GM21825 (cell line): ENCODE measurements around the gene HDAC4.

Source experiments
- ATAC-seq: cut with Tn5 transposase; IDR thresholded peaks from one replicate; pipeline ENCODE4 v1.9.1; 2021; ENCODE audit warnings: mild to moderate bottlenecking, moderate library complexity; ENCODE audit not compliant: unreplicated experiment

HDAC4 gene

DNA sequence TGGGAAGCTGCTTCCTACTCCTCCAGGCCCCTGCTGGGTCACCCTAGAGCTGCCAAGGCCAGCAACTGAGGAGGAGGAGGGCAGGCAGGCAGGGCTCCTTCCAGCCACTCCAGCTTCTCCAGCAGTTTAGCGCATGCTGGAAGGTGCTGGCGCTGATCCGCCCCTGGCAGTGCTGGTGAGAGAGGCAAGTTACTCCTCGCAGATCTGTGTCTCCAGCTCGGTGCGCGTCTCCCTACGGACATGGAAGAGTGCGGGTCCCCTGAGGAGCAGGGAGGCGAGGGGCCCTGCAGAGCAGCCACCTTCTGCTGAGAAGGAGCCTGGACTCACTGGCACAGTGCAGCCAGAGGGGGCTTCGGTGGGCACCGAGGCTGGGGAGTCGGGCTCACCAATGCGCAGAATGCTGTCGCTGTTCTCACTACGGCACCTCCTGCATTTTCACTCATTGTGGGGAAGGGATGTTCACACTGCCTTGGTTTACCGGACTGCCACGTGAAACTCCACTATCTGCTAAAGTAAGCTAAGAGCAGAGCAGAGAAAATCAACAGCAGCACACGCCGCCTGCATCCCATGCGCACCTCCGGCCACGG, 206.0 kb downstream of the HDAC4 start:
- no peak for ATAC-seq

DNA sequence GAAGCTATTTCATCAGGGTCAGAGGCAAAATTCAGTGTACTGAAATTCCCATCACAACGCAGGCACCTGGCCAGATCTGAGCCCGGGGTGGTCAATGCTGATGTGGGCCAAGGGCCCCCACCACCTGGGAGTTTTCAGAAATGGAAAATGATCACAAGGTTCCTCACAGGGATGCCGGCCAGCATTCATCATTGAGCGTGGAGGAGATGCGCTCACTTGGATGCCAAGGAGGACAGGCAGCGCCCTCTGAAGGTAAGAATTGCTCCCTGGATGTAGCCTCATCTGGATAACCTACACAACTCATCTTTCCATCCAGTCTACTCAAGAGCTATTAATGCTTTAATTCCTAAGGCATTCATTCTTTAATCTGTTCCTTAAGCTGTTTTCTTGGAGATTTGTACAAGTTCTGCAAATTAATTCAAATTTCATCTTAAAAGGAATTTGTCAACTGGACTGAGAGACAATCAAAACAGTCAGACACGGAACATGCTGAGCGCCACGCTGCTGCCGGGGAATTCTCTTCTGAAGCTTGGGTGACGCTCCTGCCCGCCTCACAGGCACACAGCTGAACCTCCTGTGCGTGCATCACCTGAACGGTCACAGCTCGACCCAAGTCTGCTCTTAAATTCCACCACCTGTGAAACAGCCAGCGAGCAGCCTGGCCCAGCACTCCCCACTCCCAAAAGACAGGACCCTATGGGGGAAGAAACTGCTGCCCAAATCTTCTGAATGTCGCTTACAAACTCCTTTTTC, 206.7 kb downstream of the HDAC4 start:
- ATAC-seq = no peak

DNA sequence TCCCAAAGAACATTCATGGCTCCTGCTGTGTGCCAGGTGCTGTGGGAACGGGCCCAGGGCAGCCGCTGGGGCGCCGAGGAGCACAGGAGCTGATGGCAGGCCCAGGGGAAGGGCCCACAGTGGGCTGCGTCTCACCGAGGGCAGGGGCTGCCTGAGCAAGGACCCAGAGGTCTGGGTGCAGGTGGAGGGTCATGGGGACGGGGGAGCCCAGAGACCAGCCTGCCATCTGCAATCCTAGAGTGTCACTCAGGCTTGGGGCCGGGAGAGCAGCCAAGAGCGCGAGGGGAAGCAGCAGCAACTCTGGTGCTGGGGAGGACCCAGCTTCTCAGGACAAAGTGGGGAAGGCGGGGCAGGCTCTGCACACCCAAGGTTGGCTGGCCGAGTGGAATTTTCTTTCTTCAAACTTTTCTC, 207.4 kb downstream of the HDAC4 start:
- ATAC-seq = no peak

DNA sequence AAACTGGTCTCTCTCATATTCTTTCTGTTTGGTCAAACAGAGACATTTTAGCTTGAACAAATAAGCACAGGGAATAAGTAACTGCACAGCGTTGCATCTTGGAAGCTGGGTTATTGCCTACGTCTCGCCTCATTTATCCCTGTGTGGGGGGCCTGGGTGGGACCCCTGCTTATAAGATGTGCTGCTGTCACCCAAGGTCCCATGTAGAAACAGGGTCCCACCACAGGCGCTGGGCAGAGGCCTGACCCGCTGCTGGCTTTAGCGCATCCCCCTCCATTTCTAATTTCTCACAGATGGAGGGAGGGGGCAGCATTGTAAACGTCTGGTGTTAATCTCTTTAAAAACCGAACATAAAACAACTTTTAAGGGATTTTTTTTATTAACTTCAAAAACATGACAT, 207.8 kb downstream of the HDAC4 start:
- ATAC-seq = no peak

DNA sequence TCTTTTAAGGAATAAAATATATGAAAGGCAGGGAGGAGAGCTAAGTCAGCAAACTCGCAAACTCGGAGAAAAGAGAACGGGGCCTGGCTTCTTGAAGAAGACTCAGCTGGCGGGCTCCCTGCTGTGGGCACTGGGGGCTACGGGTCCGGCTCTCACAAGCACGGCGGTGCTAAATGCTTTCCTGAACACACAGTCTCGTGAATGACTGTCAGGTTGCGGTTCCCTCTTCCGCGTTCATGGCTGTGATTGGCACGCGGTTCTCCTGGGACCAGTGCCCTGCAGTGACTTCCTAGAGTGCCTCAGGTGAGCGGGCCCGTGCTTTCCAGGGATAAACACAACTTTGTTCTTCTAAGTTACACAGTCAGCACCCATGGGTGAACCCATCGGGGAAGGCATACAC, 208.4 kb downstream of the HDAC4 start:
- no peak for ATAC-seq

DNA sequence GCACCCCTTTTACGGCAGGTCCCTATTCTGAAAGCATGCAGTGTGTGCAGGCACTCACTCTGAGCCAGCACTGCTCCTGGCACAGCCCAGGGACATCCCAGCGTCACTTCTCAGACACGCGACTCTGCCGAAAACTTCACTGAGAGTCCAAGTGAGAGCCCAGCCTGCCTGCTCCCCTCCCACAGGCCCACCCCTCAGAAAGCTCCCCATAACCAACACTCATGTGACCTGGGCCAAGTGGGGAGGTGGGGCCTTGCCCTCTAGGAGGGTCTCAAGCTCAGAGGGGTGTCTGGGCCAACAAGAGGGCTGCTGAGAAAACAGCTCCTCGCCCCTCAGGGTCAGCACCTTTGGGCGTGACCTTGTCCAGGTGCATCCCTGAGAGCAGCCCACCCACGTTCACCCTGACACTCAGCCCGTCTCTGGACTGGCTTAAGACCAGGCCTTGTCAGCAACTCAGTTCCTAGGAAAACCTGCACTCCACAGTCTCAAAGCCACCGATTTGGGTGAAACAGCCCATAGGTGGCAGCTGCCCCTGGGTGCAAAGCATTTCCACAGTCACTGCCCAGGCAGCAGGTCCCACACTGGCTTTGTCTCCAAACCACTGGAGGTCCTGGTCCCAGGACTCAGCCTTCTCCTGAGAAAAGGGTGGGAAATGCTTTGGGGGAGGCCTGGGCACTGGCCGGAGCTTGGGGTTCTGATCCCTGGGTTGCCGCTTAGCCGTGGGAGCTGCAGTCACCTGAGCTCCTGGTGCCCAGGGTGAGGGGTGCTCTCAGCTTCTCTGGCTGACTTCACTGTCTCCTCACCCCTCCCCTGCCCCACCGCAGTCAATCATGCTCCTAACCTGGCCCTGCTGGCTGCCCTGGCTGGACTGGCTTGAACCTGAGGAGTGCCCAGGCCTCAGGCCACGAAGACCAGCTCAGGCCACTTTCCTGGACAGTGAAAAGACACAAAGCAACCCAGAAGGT, 209.6 kb downstream of the HDAC4 start:
- ATAC-seq = no peak

DNA sequence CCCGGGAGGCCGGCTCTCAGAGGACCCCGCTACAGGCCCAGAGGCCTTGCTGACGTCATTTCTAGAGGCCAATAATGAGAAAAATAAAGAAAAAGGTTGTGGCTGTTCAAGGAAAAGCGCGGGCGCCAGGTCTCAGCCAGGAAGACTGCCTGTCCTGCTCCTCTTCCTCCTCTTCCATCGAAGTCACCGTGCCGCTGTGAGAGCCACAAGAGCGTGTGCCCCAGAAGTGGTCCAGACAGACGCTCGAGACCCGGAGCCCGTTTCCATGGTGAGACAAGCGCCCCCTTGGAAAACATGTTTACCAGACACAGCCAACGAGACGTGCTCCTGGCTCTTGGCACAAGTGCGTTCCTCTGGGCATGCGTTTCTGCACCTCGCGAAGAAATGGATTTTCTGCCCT, 210.5 kb downstream of the HDAC4 start:
- no peak for ATAC-seq

DNA sequence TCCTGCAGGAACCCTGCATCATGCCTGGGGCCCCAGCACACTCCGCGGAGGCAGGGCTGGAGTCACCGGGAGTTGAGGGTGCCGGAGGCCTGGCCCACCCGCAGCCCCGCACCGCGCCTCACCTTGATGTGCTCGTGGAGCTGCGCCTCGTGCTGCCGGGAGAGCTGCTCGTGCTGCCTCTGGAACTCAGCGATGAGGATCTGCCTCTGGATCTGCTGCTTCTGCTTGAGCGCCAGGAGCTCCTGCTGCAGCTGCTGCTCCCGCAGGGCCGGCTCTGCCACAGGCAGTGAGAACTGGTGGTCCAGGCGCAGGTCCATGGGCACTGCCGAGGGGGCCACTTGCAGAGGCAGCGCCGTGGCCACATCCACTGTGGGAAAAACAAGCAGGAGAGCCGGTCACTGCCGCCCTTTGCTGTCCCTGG, 211.1 kb downstream of the HDAC4 start:
- ATAC-seq = no peak

DNA sequence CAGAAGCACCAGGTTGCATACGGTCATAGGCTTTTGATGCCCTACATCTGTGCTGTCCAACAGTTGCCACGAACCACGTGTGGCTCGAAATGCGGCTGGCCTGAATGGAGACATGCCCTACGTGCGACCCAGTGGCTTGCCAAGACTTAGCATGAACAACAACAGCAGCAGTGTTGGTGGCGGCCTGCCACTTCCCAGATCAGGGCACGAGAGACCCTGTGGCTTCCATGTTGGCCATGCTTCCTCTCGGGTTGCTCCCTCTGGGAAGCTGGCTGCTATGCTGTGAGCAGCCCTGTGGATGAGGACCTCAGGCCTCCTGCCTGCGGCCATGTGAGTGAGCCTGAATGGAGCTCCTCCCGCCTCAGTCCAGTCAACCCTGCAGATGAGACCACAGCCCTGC, 212.3 kb downstream of the HDAC4 start:
- no peak for ATAC-seq

DNA sequence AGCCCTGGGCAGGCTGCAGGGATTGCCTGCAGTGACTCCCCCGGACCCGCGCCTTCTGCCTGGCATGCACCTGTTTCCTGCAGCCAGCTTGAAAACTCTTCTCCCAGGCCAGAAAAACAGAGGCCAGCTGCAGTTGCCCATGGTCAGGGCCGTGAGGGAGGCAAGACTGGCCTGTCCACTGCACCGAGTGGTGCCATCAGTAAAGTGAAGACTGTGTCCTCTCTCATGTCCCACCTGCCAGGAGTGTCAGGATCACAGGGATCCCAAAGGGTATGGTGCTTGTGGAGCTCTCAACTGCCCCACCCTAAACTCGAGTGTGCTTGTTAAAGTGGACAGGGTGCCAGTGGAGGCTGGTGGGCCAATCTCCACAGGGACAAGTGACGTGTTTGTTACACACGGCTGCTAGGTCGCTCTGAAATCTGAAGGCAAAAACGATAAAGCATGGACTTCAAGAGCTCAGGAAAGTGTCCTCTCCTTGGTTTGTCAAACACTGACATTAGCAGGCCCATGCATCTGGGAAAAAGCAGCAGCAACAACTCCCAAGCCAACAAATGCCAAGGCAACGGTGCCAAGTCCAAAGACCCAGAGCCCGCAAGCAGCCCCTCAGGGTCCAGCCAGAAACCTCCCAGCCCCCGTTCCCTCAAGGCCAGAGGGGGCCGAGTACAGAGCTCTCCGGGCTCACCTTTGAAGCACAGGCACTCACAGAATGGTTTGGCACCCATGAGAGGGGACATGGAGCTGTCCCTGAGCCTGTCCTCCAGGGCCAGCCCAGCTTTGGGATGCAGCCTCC, 213.2 kb downstream of the HDAC4 start:
- no peak for ATAC-seq

DNA sequence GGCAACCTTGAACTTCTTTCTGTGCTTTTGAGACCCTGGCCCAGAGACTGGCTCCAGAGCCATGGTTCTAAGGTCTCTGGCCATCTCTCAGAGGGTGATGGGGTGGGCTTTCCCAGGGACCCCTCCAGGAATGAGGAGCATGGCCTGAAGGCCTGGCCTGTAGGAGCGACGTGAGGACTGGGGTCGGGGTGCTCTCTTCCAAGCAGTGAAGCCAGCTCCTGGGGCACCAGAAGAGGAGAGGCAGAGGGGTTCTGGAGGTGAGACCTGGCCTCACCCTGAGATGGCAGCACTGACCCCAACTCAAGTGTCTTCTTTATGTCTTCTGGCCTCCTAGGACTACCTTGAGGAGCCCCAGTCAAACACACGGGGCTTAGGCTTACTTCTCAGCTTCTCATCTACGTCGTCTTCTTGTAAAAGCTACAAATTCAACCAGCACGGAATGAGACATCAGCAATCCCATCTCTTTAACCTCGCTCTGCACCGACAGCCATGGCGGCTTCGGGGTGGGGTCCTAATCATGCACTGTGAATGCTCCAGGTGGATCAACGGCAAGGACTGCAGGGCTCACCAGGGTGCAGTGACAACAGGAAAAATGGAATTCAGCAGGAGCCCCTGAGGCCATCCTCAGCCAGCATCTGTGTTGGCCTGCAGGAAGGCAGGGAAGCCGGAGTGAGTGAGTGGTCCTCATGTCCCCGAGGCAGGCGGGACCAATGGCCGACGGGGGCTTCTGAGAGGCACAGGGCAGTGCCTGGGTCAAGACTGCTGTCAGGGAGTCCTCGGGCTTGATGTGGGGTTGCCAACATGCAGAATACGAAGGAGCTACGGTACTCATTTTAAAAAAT, 214.1 kb downstream of the HDAC4 start:
- ATAC-seq = no peak

DNA sequence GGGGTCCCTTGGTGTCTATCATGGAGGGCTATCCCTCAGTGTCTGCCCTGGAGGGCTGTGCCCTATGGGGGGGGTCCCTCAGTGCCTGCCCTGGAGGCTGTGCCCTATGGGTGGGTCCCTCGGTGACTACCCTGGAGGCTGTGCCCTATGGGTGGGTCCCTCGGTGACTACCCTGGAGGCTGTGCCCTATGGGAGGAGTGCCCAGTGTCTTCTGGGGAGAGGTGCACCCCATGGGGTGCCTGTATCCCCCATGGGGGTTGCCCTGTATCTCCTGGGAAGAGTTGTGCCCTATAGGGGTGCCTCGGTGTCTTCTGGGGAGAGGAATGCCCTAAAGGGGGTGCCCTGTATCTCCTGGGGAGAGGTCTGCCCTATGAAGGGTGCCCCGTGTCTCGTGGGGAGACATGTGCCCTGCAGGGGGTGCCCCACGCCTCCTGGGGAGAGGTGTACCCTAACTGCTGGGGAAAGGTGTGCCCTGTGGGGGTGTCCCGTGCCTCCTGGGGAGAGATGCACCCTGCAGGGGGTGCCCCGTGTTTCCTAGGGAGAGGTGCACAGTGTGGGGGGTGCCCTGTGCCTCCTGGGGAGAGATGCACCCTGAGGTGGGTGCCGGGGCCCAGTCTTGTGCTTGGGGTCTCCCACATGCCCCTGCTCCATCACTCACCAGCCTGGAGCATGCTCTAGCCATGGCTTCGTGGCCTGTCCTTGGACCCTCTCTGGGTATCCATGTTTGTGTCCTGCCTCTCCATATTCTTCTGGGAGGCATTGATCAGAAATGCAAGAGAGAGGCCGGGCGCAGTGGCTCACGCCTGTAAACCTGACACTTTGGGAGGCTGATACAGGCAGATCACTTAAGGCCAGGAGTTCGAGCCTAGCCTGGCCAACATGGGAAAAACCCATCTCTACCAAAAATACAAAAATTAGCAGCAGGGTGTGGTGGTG, 215.6 kb downstream of the HDAC4 start:
- ATAC-seq = no peak

DNA sequence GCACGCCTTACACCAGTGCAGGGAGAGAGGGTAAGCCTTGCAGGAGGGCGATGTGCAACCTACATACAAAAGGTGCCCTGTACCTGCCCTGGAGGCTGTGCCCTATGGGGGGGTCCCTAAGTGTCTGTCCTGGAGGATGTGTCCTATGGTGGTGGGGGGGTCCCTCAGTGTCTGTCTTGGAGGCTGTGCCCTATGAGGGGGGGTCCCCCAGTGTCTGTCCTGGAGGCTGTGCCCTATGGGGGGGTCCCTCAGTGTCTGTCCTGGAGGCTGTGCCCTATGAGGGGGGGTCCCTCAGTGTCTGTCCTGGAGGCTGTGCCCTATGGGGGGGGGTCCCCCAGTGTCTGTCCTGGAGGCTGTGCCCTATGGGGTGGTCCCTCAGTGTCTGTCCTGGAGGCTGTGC, 216.6 kb downstream of the HDAC4 start:
- no peak for ATAC-seq

DNA sequence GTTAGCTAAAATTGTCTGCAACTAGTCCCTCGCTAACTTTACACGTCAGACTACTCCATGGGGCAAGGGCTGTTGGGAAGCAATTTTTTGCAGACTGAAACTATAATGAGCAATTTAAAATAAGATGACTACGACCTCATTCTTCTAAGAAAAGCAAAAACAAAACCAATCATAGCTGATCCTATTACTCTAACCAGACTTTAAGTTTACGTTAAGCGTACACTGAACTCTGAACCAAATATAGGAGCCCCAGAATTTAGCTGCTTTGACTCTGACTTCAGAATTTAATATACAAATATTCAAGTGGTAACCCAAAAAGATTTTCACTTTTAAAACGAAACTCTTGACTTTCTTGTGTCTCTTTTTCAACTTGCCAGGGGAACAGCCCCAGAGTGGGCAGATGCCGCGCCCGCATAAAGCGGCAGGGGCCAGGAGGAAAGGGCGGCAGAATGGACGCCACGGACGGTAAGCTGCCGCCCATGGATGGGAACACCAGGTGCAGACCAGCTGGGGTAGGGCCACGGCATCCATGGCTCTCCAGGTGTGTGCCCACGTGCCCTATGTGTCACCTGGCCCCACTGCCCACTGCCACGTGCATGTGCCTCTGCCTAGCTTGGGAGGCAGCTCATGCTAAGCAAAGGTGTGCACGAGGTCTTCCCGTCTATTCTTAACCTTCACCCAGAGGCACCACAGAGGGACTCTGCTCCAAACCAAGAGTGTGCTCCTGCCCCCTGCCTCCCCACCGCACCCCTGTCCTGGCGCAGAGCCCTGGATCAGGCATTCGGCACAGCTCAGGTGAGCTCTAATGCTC, 217.6 kb downstream of the HDAC4 start:
- ATAC-seq = no peak

DNA sequence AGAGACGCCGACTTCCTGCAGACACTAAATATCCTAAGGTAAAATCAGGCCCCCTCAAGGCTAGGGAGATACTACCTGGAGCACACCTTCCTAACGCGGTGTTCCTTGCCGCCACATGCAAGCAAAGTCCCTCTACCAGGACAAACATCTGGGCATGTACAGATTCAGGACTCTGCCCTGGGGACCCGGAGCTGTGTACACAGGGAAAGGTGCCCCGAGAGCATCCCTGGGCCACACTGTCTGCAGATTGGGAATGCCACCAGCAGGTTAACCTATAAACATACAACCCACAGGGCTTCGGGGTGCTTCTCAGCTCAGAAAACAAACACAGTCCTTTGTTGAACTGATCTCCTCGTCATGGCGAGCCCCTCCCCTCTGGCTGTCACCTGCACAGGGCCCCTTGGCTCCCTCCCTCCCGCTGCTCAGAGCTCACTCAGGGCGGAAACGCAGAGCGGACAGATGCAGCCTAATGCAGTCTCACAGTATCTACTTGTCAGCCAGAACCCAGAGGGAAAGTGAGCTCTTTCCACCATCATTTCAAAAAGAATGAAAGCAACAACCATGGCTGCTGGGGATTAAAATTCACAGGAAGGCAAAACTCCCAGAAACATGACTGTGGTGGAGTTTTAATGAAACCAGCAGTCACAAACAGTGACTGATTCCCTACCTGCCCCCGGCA, 218.8 kb downstream of the HDAC4 start:
- ATAC-seq = no peak

DNA sequence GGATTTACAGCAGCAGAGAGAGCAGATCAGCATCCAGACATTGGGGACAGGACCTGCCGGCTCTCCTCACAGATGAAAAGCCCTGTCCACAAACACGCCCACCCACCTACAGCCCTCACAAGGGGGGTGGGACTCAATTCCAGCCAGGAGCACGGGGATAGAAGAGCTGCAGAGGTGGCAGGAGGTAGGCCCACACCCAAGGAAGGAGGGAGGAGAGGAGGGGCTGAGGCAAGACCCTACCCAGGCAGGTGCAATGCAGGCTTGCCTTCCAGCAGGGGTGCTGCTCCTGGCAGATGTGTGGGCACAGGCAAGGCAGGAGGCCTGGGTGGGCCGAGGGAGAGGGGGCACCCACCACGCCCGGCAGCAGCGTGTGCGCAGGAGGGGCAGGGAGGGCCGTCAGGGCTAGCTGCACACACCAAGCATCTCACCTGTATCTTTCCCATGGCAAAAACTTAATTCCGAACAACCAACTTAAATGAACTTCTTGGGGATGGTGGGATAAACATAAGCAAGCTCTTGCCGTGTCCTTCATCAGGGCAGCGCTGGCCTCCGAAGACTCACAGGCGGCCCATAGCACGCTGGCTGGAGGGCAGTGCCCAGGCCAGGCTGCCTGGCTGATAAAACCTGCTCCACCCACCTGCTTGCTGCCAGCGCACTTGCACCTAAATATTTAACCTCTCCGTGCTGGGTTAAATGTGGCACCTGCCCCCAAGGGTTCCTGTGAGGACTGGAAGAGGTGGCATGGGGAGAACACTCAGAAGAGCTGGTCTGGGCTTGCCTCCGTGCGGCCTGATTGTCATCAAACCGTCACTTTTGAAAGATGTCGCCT, 219.5 kb downstream of the HDAC4 start:
- ATAC-seq = no peak
